A549 (cell line): ENCODE results near the gene CPSF2.

Experiments
- HEYL ChIP-seq: fragments of 250-450 bp; sonication (Bioruptor Pico); IDR thresholded peaks from 2 replicates; pipeline ENCODE4 v1.8.0; 2021; ENCODE audit warnings: mild to moderate bottlenecking, moderate library complexity
- JUNB ChIP-seq: fragments of >200 bp; sonication (Bioruptor Twin); formaldehyde crosslinking; IDR thresholded peaks from 2 replicates; pipeline ENCODE4 v1.6.1; 2016
- POLR2A ChIP-seq: IDR thresholded peaks from 2 replicates; pipeline ENCODE4 v1.6.1; 2012; ENCODE audit warnings: mild to moderate bottlenecking, low read length

DNA sequence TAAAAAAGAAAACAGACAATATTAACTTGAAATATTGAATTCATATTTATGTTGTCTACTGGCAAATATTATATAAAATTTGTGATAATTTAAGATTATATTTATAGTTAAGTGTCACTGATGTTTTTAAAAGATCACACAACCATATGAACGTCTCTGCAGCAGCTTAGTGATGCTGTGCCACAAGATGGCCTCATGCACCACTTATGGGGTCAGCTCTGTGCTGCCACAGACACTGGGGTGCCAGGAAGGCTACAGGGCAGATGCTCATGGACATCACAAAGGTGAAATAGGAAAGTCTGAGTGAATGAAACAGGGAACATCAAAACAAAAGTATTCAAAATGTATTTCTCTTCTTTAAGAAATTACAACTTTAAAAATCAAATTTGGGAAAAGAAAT, 28.4 kb upstream of the CPSF2 start:
- TF ChIP-seq JUNB (no peak), POLR2A (no peak), HEYL (no peak)
